Measurements from ENCODE around the gene RCOR3. TPM values are rescaled to one million over a fixed set of nuclear protein-coding genes. Genes with fewer than 3 reads are reported as not detected.

Gene RCOR3
- total RNA-seq, 1 donor from 2014 or later = 36.5 TPM

- H3K36me3 Mint-ChIP-seq (ENCODE audit: low read depth) = peaks cover 19% of the 10 kb centered on the region
- H3K4me3 Mint-ChIP-seq (ENCODE audit: unreplicated experiment) = no peak overlapping the region
- H3K4me1 Mint-ChIP-seq (ENCODE audit: low read depth) = no peaks in the 10 kb centered on the region
- no peaks in the 10 kb centered on the region for H3K9me3 Mint-ChIP-seq (ENCODE audit: low read depth)
- H3K27me3 Mint-ChIP-seq (ENCODE audit: low read depth) = no peaks in the 10 kb centered on the region
- H3K27ac Mint-ChIP-seq (ENCODE audit: unreplicated experiment) = no peak overlapping the region
- no peak for DNase-seq (ENCODE audit: low spot score)
- no peak for TF ChIP-seq CTCF (IDR thresholded peaks at IDR 0.05)
Observed at GRCh38 chr1:211285196-211285595, 26.0 kb downstream of the RCOR3 start.

GRCh38 chr1:211287218-211287617 is 28.1 kb downstream of the RCOR3 start:
- no peak overlapping the region for H3K4me3 Mint-ChIP-seq (ENCODE audit: unreplicated experiment)
- peaks cover 3% of the 10 kb centered on the region for H3K4me1 Mint-ChIP-seq (ENCODE audit: low read depth)
- H3K27me3 Mint-ChIP-seq (ENCODE audit: low read depth) = no peaks in the 10 kb centered on the region
- H3K9me3 Mint-ChIP-seq (ENCODE audit: low read depth) = no peaks in the 10 kb centered on the region
- no peak for DNase-seq (ENCODE audit: low spot score)
- no peak overlapping the region for H3K27ac Mint-ChIP-seq (ENCODE audit: unreplicated experiment)
- no peak for TF ChIP-seq CTCF (IDR thresholded peaks at IDR 0.05)
- H3K36me3 Mint-ChIP-seq (ENCODE audit: low read depth) = peaks cover 27% of the 10 kb centered on the region

GRCh38 chr1:211292411-211292810 is 33.2 kb downstream of the RCOR3 start:
- no peaks in the 10 kb centered on the region for H3K9me3 Mint-ChIP-seq (ENCODE audit: low read depth)
- peaks cover 31% of the 10 kb centered on the region for H3K36me3 Mint-ChIP-seq (ENCODE audit: low read depth)
- no peak for DNase-seq (ENCODE audit: low spot score)
- peaks cover 14% of the 10 kb centered on the region for H3K4me1 Mint-ChIP-seq (ENCODE audit: low read depth)
- no peaks in the 10 kb centered on the region for H3K27me3 Mint-ChIP-seq (ENCODE audit: low read depth)
- no peak overlapping the region for H3K27ac Mint-ChIP-seq (ENCODE audit: unreplicated experiment)
- no peak overlapping the region for H3K4me3 Mint-ChIP-seq (ENCODE audit: unreplicated experiment)
- no peak for TF ChIP-seq CTCF (IDR thresholded peaks at IDR 0.05)

GRCh38 chr1:211296396-211296795 is 37.2 kb downstream of the RCOR3 start:
- no peak for TF ChIP-seq CTCF (IDR thresholded peaks at IDR 0.05)
- Mint-ChIP-seq H3K27me3 (ENCODE audit: low read depth) (no peaks in the 10 kb centered on the region), H3K36me3 (ENCODE audit: low read depth) (peaks cover 36% of the 10 kb centered on the region)

GRCh38 chr1:211305044-211305443 is 45.9 kb downstream of the RCOR3 start:
- DNase-seq (ENCODE audit: low spot score) = no peak
- Mint-ChIP-seq H3K27ac (ENCODE audit: unreplicated experiment) (peak overlapping the region; percentile 9), H3K27me3 (ENCODE audit: low read depth) (no peaks in the 10 kb centered on the region), H3K36me3 (ENCODE audit: low read depth) (peaks cover 21% of the 10 kb centered on the region), H3K4me1 (ENCODE audit: low read depth) (peaks cover 7% of the 10 kb centered on the region), H3K4me3 (ENCODE audit: unreplicated experiment) (no peak overlapping the region), H3K9me3 (ENCODE audit: low read depth) (no peaks in the 10 kb centered on the region)
- no peak for TF ChIP-seq CTCF (IDR thresholded peaks at IDR 0.05)

More at GRCh38 chr1:211296396-211296795, 37.2 kb downstream of the RCOR3 start:
- H3K9me3 Mint-ChIP-seq (ENCODE audit: low read depth) = no peaks in the 10 kb centered on the region
- DNase-seq (ENCODE audit: low spot score) = no peak
- H3K4me1 Mint-ChIP-seq (ENCODE audit: low read depth) = peaks cover 14% of the 10 kb centered on the region
- no peak overlapping the region for H3K4me3 Mint-ChIP-seq (ENCODE audit: unreplicated experiment)
- no peak overlapping the region for H3K27ac Mint-ChIP-seq (ENCODE audit: unreplicated experiment)

Data from chondrocyte (in vitro differentiated cells).